Rectal smooth muscle tissue (tissue), 1 donor: Measurements from ENCODE around the gene AGRP.

ENCODE experiments used
- H3K27ac ChIP-seq: one replicate; pipeline ENCODE4 v1.7.0; 2013; ENCODE audit warnings: low read depth, low read length, inconsistent platforms
- H3K27me3 ChIP-seq: one replicate; pipeline ENCODE4 v1.7.0; 2013; ENCODE audit warnings: low read length; ENCODE audit not compliant: control insufficient read depth, insufficient read depth
- H3K36me3 ChIP-seq: one replicate; pipeline ENCODE4 v1.7.0; 2013; ENCODE audit warnings: low read length; ENCODE audit not compliant: control insufficient read depth, insufficient read depth
- H3K4me1 ChIP-seq: one replicate; pipeline ENCODE4 v1.7.0; 2013; ENCODE audit warnings: low read length; ENCODE audit not compliant: control insufficient read depth, insufficient read depth
- H3K4me3 ChIP-seq: one replicate; pipeline ENCODE4 v1.7.0; 2013; ENCODE audit warnings: low read length
- H3K9ac ChIP-seq: one replicate; pipeline ENCODE4 v1.7.0; 2013; ENCODE audit warnings: low read length

AGRP gene

GRCh38 chr16:67470359-67470758 is 13.0 kb downstream of the AGRP start:
- Histone ChIP-seq H3K4me3 (no peak overlapping the region), H3K27ac (no peak overlapping the region), H3K4me1 (peaks cover 5% of the 10 kb centered on the region), H3K36me3 (no peaks in the 10 kb centered on the region), H3K27me3 (no peaks in the 10 kb centered on the region), H3K9ac (no peak overlapping the region)

- Histone ChIP-seq H3K36me3 (no peaks in the 10 kb centered on the region), H3K27ac (no peak overlapping the region), H3K4me1 (peaks cover 4% of the 10 kb centered on the region), H3K27me3 (no peaks in the 10 kb centered on the region), H3K9ac (no peak overlapping the region), H3K4me3 (no peak overlapping the region)
These were observed 14.6 kb downstream of the AGRP start for GRCh38 chr16:67468731-67469130.

- H3K9ac ChIP-seq, result no peak overlapping the region
- H3K27me3 ChIP-seq, result no peaks in the 10 kb centered on the region
- H3K36me3 ChIP-seq, result no peaks in the 10 kb centered on the region
- H3K27ac ChIP-seq, result no peak overlapping the region
- peaks cover 4% of the 10 kb centered on the region for H3K4me1 ChIP-seq
- H3K4me3 ChIP-seq, result no peak overlapping the region
These were observed 16.8 kb downstream of the AGRP start for GRCh38 chr16:67466581-67466980.

- no peak overlapping the region for H3K9ac ChIP-seq
- H3K4me1 ChIP-seq, result peaks cover 11% of the 10 kb centered on the region
- no peak overlapping the region for H3K4me3 ChIP-seq
- no peaks in the 10 kb centered on the region for H3K27me3 ChIP-seq
- no peak overlapping the region for H3K27ac ChIP-seq
- H3K36me3 ChIP-seq, result no peaks in the 10 kb centered on the region
These were observed 18.8 kb downstream of the AGRP start for GRCh38 chr16:67464565-67464964.

- H3K4me3 ChIP-seq, result no peak overlapping the region
- H3K27ac ChIP-seq, result no peak overlapping the region
- H3K27me3 ChIP-seq, result no peaks in the 10 kb centered on the region
- no peaks in the 10 kb centered on the region for H3K36me3 ChIP-seq
- no peak overlapping the region for H3K9ac ChIP-seq
- peaks cover 18% of the 10 kb centered on the region for H3K4me1 ChIP-seq
These were observed 19.7 kb downstream of the AGRP start for GRCh38 chr16:67463691-67464090.

GRCh38 chr16:67463059-67463458 is 20.3 kb downstream of the AGRP start:
- Histone ChIP-seq H3K4me1 (peaks cover 21% of the 10 kb centered on the region), H3K27me3 (no peaks in the 10 kb centered on the region), H3K27ac (no peak overlapping the region), H3K9ac (no peak overlapping the region), H3K36me3 (no peaks in the 10 kb centered on the region), H3K4me3 (no peak overlapping the region)

- Histone ChIP-seq H3K4me1 (peaks cover 29% of the 10 kb centered on the region), H3K27me3 (no peaks in the 10 kb centered on the region), H3K27ac (peak overlapping the region; percentile 21), H3K9ac (no peak overlapping the region), H3K4me3 (peak overlapping the region; percentile 2), H3K36me3 (no peaks in the 10 kb centered on the region)
These were observed 21.1 kb downstream of the AGRP start for GRCh38 chr16:67462279-67462655.

- Histone ChIP-seq H3K36me3 (no peaks in the 10 kb centered on the region), H3K4me1 (peaks cover 34% of the 10 kb centered on the region), H3K27ac (no peak overlapping the region), H3K27me3 (no peaks in the 10 kb centered on the region), H3K9ac (peak overlapping the region; percentile 41), H3K4me3 (no peak overlapping the region)
These were observed 21.6 kb downstream of the AGRP start for GRCh38 chr16:67461600-67462278.

- Histone ChIP-seq H3K4me1 (peaks cover 37% of the 10 kb centered on the region), H3K27me3 (no peaks in the 10 kb centered on the region), H3K9ac (peak overlapping the region; percentile 41), H3K27ac (peak overlapping the region; percentile 2), H3K4me3 (peak overlapping the region; percentile 3), H3K36me3 (no peaks in the 10 kb centered on the region)
These were observed 22.4 kb downstream of the AGRP start for GRCh38 chr16:67460961-67461360.

- peak overlapping the region; percentile 8 for H3K9ac ChIP-seq
- peak overlapping the region; percentile 53 for H3K27ac ChIP-seq
- H3K4me3 ChIP-seq, result no peak overlapping the region
- peaks cover 34% of the 10 kb centered on the region for H3K4me1 ChIP-seq
- no peaks in the 10 kb centered on the region for H3K36me3 ChIP-seq
- no peaks in the 10 kb centered on the region for H3K27me3 ChIP-seq
These were observed 23.2 kb downstream of the AGRP start for GRCh38 chr16:67460168-67460567.

GRCh38 chr16:67459861-67460150 is 23.5 kb downstream of the AGRP start:
- H3K36me3 ChIP-seq, result no peaks in the 10 kb centered on the region
- peak overlapping the region; percentile 8 for H3K9ac ChIP-seq
- no peaks in the 10 kb centered on the region for H3K27me3 ChIP-seq
- H3K27ac ChIP-seq, result peak overlapping the region; percentile 53
- peaks cover 34% of the 10 kb centered on the region for H3K4me1 ChIP-seq
- peak overlapping the region; percentile 13 for H3K4me3 ChIP-seq

GRCh38 chr16:67459066-67459860 is 24.1 kb downstream of the AGRP start:
- peaks cover 34% of the 10 kb centered on the region for H3K4me1 ChIP-seq
- no peaks in the 10 kb centered on the region for H3K36me3 ChIP-seq
- peak overlapping the region; percentile 53 for H3K27ac ChIP-seq
- H3K9ac ChIP-seq, result peak overlapping the region; percentile 47
- no peaks in the 10 kb centered on the region for H3K27me3 ChIP-seq
- H3K4me3 ChIP-seq, result peak overlapping the region; percentile 34
